ENCODE results near the gene AGPS. TPM values are rescaled to one million over a fixed set of nuclear protein-coding genes. Genes with fewer than 3 reads are reported as not detected.

Gene AGPS
- total and polyA plus RNA-seq, 2 donors (not counting 1 experiment from before 2014, with no cell fraction given) = 2.2 to 25.5 TPM

GRCh38 chr2:177523781-177524180 is 131.2 kb downstream of the AGPS start:
- no peak overlapping the region for H3K4me3 Mint-ChIP-seq
- Histone ChIP-seq H3K79me2 (ENCODE audit: control insufficient read depth, insufficient read depth, low read length) (no peaks in the 10 kb centered on the region), H4K20me1 (ENCODE audit: control insufficient read depth, insufficient read depth, low read length, poor library complexity, severe bottlenecking) (no peaks in the 10 kb centered on the region), H3K27me3 (replicated peaks in 1 of 4; ENCODE audit: control extremely low read depth in 1 of 4, control insufficient read depth in 3 of 4, insufficient read depth in 4 of 4, low read length in 3 of 4) (no peaks in the 10 kb centered on the region), H3K4me3 (ENCODE audit: control extremely low read depth in 1 of 5, extremely low read depth in 1 of 5, insufficient read depth in 1 of 5, low read depth in 2 of 5, low read length in 4 of 5) (no peak overlapping the region), H3K9me3 (ENCODE audit: control extremely low read depth in 1 of 3, control insufficient read depth in 2 of 3, insufficient read depth in 1 of 3, low read length in 2 of 3) (no peaks in the 10 kb centered on the region), H3K27ac (ENCODE audit: low read length in 2 of 2) (no peak overlapping the region), H3K4me2 (replicated peaks; ENCODE audit: low read depth, low read length, poor library complexity, severe bottlenecking) (no peak overlapping the region), H3K4me1 (ENCODE audit: control insufficient read depth in 2 of 2, insufficient read depth in 2 of 2, low read length in 2 of 2) (no peaks in the 10 kb centered on the region), H2AFZ (ENCODE audit: insufficient read depth, low read depth, low read length, poor library complexity, severe bottlenecking) (no peak overlapping the region), H3K36me3 (replicated peaks in 1 of 2; ENCODE audit: control extremely low read depth in 1 of 2, control insufficient read depth in 1 of 2, extremely low read depth in 1 of 2, insufficient read depth in 2 of 2, low read length in 1 of 2) (peaks cover 7 to 15% of the 10 kb centered on the region in 2 experiments), H3K9ac (ENCODE audit: low read length) (no peak overlapping the region)
- intact Hi-C loops (cut with micrococcal nuclease) = no loop called here
- POLR2A ChIA-PET = no interaction called here
- TF ChIP-seq, protein P1, sequence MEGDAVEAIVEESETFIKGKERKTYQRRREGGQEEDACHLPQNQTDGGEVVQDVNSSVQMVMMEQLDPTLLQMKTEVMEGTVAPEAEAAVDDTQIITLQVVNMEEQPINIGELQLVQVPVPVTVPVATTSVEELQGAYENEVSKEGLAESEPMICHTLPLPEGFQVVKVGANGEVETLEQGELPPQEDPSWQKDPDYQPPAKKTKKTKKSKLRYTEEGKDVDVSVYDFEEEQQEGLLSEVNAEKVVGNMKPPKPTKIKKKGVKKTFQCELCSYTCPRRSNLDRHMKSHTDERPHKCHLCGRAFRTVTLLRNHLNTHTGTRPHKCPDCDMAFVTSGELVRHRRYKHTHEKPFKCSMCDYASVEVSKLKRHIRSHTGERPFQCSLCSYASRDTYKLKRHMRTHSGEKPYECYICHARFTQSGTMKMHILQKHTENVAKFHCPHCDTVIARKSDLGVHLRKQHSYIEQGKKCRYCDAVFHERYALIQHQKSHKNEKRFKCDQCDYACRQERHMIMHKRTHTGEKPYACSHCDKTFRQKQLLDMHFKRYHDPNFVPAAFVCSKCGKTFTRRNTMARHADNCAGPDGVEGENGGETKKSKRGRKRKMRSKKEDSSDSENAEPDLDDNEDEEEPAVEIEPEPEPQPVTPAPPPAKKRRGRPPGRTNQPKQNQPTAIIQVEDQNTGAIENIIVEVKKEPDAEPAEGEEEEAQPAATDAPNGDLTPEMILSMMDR (IDR thresholded peaks at IDR 0.05) = no peak
- TF ChIP-seq EZH2 (IDR thresholded peaks at IDR 0.05; ENCODE audit: borderline replicate concordance, insufficient read depth, low read depth, low read length, poor library complexity, severe bottlenecking) = no peak
- no peak for DNase-seq
- H3K9me3 Mint-ChIP-seq (ENCODE audit: insufficient read depth) = no peaks in the 10 kb centered on the region
- CTCF ChIA-PET = no interaction called here
- no peak for ATAC-seq (ENCODE audit: low read depth)
- no peaks in the 10 kb centered on the region for H3K4me1 Mint-ChIP-seq
- H3K27ac Mint-ChIP-seq = no peak overlapping the region
- no peaks in the 10 kb centered on the region for H3K27me3 Mint-ChIP-seq
- WGBS (ENCODE audit: insufficient coverage) = 92% methylated on average over 1 of the region's 3 CpGs

GRCh38 chr2:177525351-177525924 is 132.9 kb downstream of the AGPS start:
- CTCF ChIA-PET = no interaction called here

More at GRCh38 chr2:177525351-177525924, 132.9 kb downstream of the AGPS start:
- H3K4me1 Mint-ChIP-seq = no peaks in the 10 kb centered on the region
- H3K4me1 ChIP-seq (ENCODE audit: control insufficient read depth in 2 of 2, insufficient read depth in 2 of 2, low read length in 2 of 2) = no peaks in the 10 kb centered on the region
- H3K9me3 Mint-ChIP-seq (ENCODE audit: insufficient read depth) = no peaks in the 10 kb centered on the region
- no peak overlapping the region for H3K9ac ChIP-seq (ENCODE audit: low read length)
- no peaks in the 10 kb centered on the region for H3K27me3 ChIP-seq (replicated peaks in 1 of 4; ENCODE audit: control extremely low read depth in 1 of 4, control insufficient read depth in 3 of 4, insufficient read depth in 4 of 4, low read length in 3 of 4)
- H3K9me3 ChIP-seq (ENCODE audit: control extremely low read depth in 1 of 3, control insufficient read depth in 2 of 3, insufficient read depth in 1 of 3, low read length in 2 of 3) = no peaks in the 10 kb centered on the region
- POLR2A ChIA-PET = no interaction called here
- H4K20me1 ChIP-seq (ENCODE audit: control insufficient read depth, insufficient read depth, low read length, poor library complexity, severe bottlenecking) = no peaks in the 10 kb centered on the region
- H3K27me3 Mint-ChIP-seq = no peaks in the 10 kb centered on the region
- no peak overlapping the region for H3K4me3 ChIP-seq (ENCODE audit: control extremely low read depth in 1 of 5, extremely low read depth in 1 of 5, insufficient read depth in 1 of 5, low read depth in 2 of 5, low read length in 4 of 5)
- no peaks in the 10 kb centered on the region for H3K79me2 ChIP-seq (ENCODE audit: control insufficient read depth, insufficient read depth, low read length)
- intact Hi-C loops (cut with micrococcal nuclease) = no loop called here
- no peak overlapping the region for H3K27ac ChIP-seq (ENCODE audit: low read length in 2 of 2)
- no peak for ATAC-seq (ENCODE audit: low read depth)
- peaks cover 7 to 15% of the 10 kb centered on the region in 2 experiments for H3K36me3 ChIP-seq (replicated peaks in 1 of 2; ENCODE audit: control extremely low read depth in 1 of 2, control insufficient read depth in 1 of 2, extremely low read depth in 1 of 2, insufficient read depth in 2 of 2, low read length in 1 of 2)
- H2AFZ ChIP-seq (ENCODE audit: insufficient read depth, low read depth, low read length, poor library complexity, severe bottlenecking) = no peak overlapping the region
- no peak overlapping the region for H3K4me3 Mint-ChIP-seq
- TF ChIP-seq EZH2 (IDR thresholded peaks at IDR 0.05; ENCODE audit: borderline replicate concordance, insufficient read depth, low read depth, low read length, poor library complexity, severe bottlenecking) = no peak
- TF ChIP-seq, protein P1 (IDR thresholded peaks at IDR 0.05) = no peak
- H3K4me2 ChIP-seq (replicated peaks; ENCODE audit: low read depth, low read length, poor library complexity, severe bottlenecking) = no peak overlapping the region
- whole genome bisulfite sequencing (ENCODE audit: insufficient coverage) = no CpG with 5 or more reads among the region's 3 CpGs
- DNase-seq = no peak
- H3K27ac Mint-ChIP-seq = no peak overlapping the region

Measured in B cell (primary cell).